CD4-positive, alpha-beta T cell (primary cell): ENCODE results near the gene PXK. TPM values are rescaled to one million over a fixed set of nuclear protein-coding genes. Genes with fewer than 3 reads are reported as not detected.

Source experiments
- ATAC-seq: fragments of 200-7000 bp; cut with Tn5 transposase; one replicate; pipeline ENCODE4 v1.10.0; 2022; ENCODE audit warnings: mild to moderate bottlenecking; ENCODE audit not compliant: poor library complexity
- CTCF ChIA-PET: fragments of 350-600 bp; sonication (Branson Sonifier 250); formaldehyde crosslinking; loops from one replicate; lab custom pipeline; 2021; ENCODE audit warnings: antibody characterized with exemption, inconsistent platforms; lab: Charles Lee
- POLR2A ChIA-PET: fragments of 350-600 bp; sonication (Branson Sonifier 250); formaldehyde crosslinking; loops from one replicate; lab custom pipeline; 2021; ENCODE audit warnings: antibody characterized with exemption, inconsistent platforms; lab: Charles Lee
- DNase-seq, 14 experiments: peaks; one replicate each; pipeline ENCODE4 v3.0.0-alpha.2; 2013 to 2020; ENCODE audit warnings: mixed read lengths in 2 of 14
- H3K27ac ChIP-seq, 2 donors: one replicate each; pipeline versions ENCODE4 v1.5.1 to v1.7.0; 2013; ENCODE audit warnings: low read length in 2 of 2, low read depth in 1 of 2, mild to moderate bottlenecking in 1 of 2
- H3K27me3 ChIP-seq, 2 experiments: 1 replicate in 1 of 2; 2 replicates in 1 of 2; pipeline versions ENCODE4 v1.6.1 to v1.7.0; 2013; ENCODE audit warnings: low read length in 2 of 2, control low read depth in 1 of 2, mild to moderate bottlenecking in 1 of 2, moderate library complexity in 1 of 2; ENCODE audit not compliant: insufficient read depth in 2 of 2, control insufficient read depth in 1 of 2
- H3K36me3 ChIP-seq: one replicate; pipeline ENCODE4 v1.6.1; 2013; ENCODE audit warnings: low read length, control low read depth; ENCODE audit not compliant: insufficient read depth
- H3K4me1 ChIP-seq: one replicate; pipeline ENCODE4 v1.6.1; 2013; ENCODE audit warnings: low read length, control low read depth; ENCODE audit not compliant: insufficient read depth
- H3K4me3 ChIP-seq: one replicate; pipeline ENCODE4 v1.5.1; 2013; ENCODE audit warnings: mild to moderate bottlenecking, low read length, moderate library complexity
- H3K9me3 ChIP-seq, 2 experiments: 1 replicate in 1 of 2; 2 replicates in 1 of 2; pipeline versions ENCODE4 v1.6.1 to v1.7.0; 2013; ENCODE audit warnings: low read length in 2 of 2, mild to moderate bottlenecking in 2 of 2, control low read depth in 1 of 2, moderate library complexity in 1 of 2; ENCODE audit not compliant: control insufficient read depth in 1 of 2, insufficient read depth in 1 of 2
- H3K27ac Mint-ChIP-seq: one replicate; pipeline ENCODE4 v1.8.0; 2020; ENCODE audit warnings: mixed read lengths
- H3K27me3 Mint-ChIP-seq: one replicate; pipeline ENCODE4 v1.8.0; 2021; ENCODE audit warnings: mixed read lengths
- H3K36me3 Mint-ChIP-seq: one replicate; pipeline ENCODE4 v1.8.0; 2021; ENCODE audit warnings: low read depth, mixed read lengths
- H3K4me1 Mint-ChIP-seq: one replicate; pipeline ENCODE4 v1.8.0; 2021; ENCODE audit warnings: low read depth, mixed read lengths
- H3K4me3 Mint-ChIP-seq: one replicate; pipeline ENCODE4 v1.8.0; 2020; ENCODE audit warnings: mild to moderate bottlenecking, mixed read lengths
- H3K9me3 Mint-ChIP-seq: one replicate; pipeline ENCODE4 v1.8.0; 2020; ENCODE audit warnings: mixed read lengths
- intact Hi-C, 2 experiments: fragments of 100-400 bp; cut with DNase I in 1 of 2; cut with micrococcal nuclease in 1 of 2; formaldehyde crosslinking; loops; one replicate each; pipeline versions ENCODE4 v1.15.1 to v1.9.0; 2023 to 2025; cut with DNase I, micrococcal nuclease
- total RNA-seq, 174 experiments: library from RNA in 2 of 174; stranded (reverse) in 2 of 174; gene quantifications; one replicate each; pipeline ENCODE4 v1.2.3 and lab custom pipeline; 2021 to 2026
- TF ChIP-seq, protein P1 (sequence below): fragments of 200-600 bp; IDR thresholded peaks from one replicate; pipeline ENCODE4 v1.8.0; 2022; ENCODE audit warnings: antibody characterized with exemption, mild to moderate bottlenecking

The PXK gene
- total RNA-seq, 2 experiments from 2014 or later = 12.5 to 14.8 TPM

GRCh38 chr3:58425782-58426181 lies 93.1 kb downstream of the PXK start:
- no peaks in the 10 kb centered on the region for H3K4me1 ChIP-seq
- ATAC-seq (no peak), DNase-seq (no peak)
- Mint-ChIP-seq H3K4me1 (no peaks in the 10 kb centered on the region), H3K4me3 (no peak overlapping the region), H3K36me3 (peaks cover 95% of the 10 kb centered on the region), H3K27me3 (no peaks in the 10 kb centered on the region), H3K27ac (no peak overlapping the region), H3K9me3 (no peaks in the 10 kb centered on the region)
- H3K36me3 ChIP-seq = peaks cover 91% of the 10 kb centered on the region
- H3K27ac ChIP-seq = no peak overlapping the region
- TF ChIP-seq, protein P1, sequence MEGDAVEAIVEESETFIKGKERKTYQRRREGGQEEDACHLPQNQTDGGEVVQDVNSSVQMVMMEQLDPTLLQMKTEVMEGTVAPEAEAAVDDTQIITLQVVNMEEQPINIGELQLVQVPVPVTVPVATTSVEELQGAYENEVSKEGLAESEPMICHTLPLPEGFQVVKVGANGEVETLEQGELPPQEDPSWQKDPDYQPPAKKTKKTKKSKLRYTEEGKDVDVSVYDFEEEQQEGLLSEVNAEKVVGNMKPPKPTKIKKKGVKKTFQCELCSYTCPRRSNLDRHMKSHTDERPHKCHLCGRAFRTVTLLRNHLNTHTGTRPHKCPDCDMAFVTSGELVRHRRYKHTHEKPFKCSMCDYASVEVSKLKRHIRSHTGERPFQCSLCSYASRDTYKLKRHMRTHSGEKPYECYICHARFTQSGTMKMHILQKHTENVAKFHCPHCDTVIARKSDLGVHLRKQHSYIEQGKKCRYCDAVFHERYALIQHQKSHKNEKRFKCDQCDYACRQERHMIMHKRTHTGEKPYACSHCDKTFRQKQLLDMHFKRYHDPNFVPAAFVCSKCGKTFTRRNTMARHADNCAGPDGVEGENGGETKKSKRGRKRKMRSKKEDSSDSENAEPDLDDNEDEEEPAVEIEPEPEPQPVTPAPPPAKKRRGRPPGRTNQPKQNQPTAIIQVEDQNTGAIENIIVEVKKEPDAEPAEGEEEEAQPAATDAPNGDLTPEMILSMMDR = no peak
- no peaks in the 10 kb centered on the region for H3K27me3 ChIP-seq
- intact Hi-C loops = loop anchor here in 1 of 2 experiments (10.0 kb wide), 1 partner anchor 421 kb away; the partner anchor contains the start of gene FLNB
- POLR2A ChIA-PET = interaction anchor here (0.6 kb wide), 1 partner anchor 1870 kb away, joined by 3 read pairs; no protein-coding TSS in a partner anchor
- no peak overlapping the region for H3K4me3 ChIP-seq
- CTCF ChIA-PET = interaction anchor here (1.5 kb wide), 1 partner anchor 38 kb away, joined by 4 read pairs; no protein-coding TSS in a partner anchor
- no peaks in the 10 kb centered on the region for H3K9me3 ChIP-seq

- Histone ChIP-seq H3K27ac (no peak overlapping the region), H3K27me3 (no peaks in the 10 kb centered on the region), H3K36me3 (peaks cover 92% of the 10 kb centered on the region), H3K4me1 (peaks cover 8% of the 10 kb centered on the region), H3K9me3 (no peaks in the 10 kb centered on the region), H3K4me3 (no peak overlapping the region)
- POLR2A ChIA-PET = no interaction called here
- Mint-ChIP-seq H3K4me1 (peaks cover 12% of the 10 kb centered on the region), H3K36me3 (peaks cover 94% of the 10 kb centered on the region), H3K9me3 (no peaks in the 10 kb centered on the region), H3K27ac (peak overlapping the region; percentile 49), H3K27me3 (no peaks in the 10 kb centered on the region), H3K4me3 (no peak overlapping the region)
- no peak for DNase-seq
- ATAC-seq = no peak
- intact Hi-C loops = loop anchor here in 1 of 2 experiments (10.0 kb wide), 1 partner anchor 423 kb away; the partner anchor contains the start of gene FLNB
- TF ChIP-seq, protein P1 = no peak
- CTCF ChIA-PET = interaction anchor here (0.6 kb wide), 1 partner anchor 96 kb away, joined by 3 read pairs; no protein-coding TSS in a partner anchor
These were observed 95.1 kb downstream of the PXK start for GRCh38 chr3:58427661-58428361.

DNA sequence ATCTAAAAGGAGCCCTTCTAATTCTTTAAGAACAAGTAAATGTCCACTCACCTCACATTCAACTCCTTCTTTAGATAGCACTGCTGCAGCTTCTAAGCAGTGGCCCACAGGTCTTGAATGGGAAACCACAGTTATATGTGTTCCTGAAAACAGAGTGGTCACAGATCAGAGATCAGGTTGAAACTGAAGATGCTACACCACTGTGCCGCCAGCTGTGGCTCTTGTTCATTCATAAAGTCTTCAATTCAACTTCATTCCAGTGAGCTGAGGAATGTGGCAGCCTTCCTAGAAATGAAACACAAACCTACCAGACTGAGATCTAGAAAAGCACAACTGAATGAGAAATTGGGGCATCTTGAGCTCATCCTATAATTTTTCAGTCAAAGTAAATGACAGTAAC lies 97.0 kb downstream of the PXK start:
- peaks cover 85% of the 10 kb centered on the region for H3K36me3 Mint-ChIP-seq

More for the DNA sequence above, 97.0 kb downstream of the PXK start:
- no peak for DNase-seq
- peaks cover 20% of the 10 kb centered on the region for H3K4me1 ChIP-seq
- H3K27ac Mint-ChIP-seq = no peak overlapping the region
- H3K4me1 Mint-ChIP-seq = peaks cover 31% of the 10 kb centered on the region
- no peaks in the 10 kb centered on the region for H3K27me3 Mint-ChIP-seq
- no peaks in the 10 kb centered on the region for H3K9me3 ChIP-seq
- no peak overlapping the region for H3K27ac ChIP-seq
- H3K9me3 Mint-ChIP-seq = no peaks in the 10 kb centered on the region
- H3K36me3 ChIP-seq = peaks cover 76% of the 10 kb centered on the region
- ChIA-PET CTCF (interaction anchor here (1.7 kb wide), 1 partner anchor 62 kb away, joined by 8 read pairs; the partner anchor contains the start of gene KCTD6), POLR2A (no interaction called here)
- H3K4me3 Mint-ChIP-seq = no peak overlapping the region
- TF ChIP-seq, protein P1 = no peak
- intact Hi-C loops = loop anchor here (5.0 to 10.0 kb wide), 3 partner anchors 97 to 425 kb away; partner anchors contain the start of genes FLNB (in 2 of the 2), ABHD6 (in 1 of the 2) and PXK (in 1 of the 2)
- H3K4me3 ChIP-seq = no peak overlapping the region
- no peak for ATAC-seq
- H3K27me3 ChIP-seq = no peaks in the 10 kb centered on the region
